SW 1271 (cell line): ENCODE results near the gene NDUFA8.

ENCODE experiments used
- DNase-seq, 2 experiments: peaks; one replicate each; lab custom pipeline; 2025; lab: John Stamatoyannopoulos, UW

NDUFA8 gene

GRCh38 chr9:122135529-122135859 is 24.1 kb downstream of the NDUFA8 start:
- DNase-seq, result no peak

DNA sequence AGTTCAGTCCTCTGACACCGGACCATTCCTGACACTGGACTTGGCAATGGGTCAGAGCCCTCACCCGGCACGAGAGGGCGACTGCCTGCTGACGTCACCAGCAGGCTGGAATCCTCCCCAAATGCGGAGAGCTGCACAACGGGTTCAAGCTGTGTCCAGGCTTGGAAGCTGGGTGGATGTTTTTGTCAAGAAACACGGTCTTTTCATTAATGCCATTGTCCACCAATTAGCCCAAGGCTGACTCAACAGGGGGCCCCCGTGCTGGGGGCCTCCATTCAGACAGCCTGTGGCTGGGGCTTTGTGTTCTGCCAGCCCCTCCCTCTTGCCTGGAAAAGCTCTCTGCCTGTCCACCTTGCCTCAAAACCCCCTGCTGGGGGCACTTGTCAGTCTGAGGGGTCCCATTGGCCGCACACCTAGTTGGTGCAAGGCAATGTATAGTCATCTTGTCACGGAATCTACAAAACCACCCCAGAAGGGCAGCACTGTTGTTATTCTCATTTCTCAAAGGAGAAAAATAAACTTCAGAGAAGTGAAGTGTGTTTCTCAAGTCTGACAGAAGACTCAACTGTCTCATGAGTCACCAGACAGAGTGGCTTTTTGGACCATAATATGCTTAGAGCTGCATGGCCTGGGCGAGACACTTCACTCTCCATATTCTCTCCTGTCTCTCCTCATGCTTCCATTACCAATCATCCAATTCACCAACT is 24.6 kb downstream of the NDUFA8 start:
- DNase-seq, result no peak

GRCh38 chr9:122133984-122134535 is 25.5 kb downstream of the NDUFA8 start:
- no peak for DNase-seq

DNA sequence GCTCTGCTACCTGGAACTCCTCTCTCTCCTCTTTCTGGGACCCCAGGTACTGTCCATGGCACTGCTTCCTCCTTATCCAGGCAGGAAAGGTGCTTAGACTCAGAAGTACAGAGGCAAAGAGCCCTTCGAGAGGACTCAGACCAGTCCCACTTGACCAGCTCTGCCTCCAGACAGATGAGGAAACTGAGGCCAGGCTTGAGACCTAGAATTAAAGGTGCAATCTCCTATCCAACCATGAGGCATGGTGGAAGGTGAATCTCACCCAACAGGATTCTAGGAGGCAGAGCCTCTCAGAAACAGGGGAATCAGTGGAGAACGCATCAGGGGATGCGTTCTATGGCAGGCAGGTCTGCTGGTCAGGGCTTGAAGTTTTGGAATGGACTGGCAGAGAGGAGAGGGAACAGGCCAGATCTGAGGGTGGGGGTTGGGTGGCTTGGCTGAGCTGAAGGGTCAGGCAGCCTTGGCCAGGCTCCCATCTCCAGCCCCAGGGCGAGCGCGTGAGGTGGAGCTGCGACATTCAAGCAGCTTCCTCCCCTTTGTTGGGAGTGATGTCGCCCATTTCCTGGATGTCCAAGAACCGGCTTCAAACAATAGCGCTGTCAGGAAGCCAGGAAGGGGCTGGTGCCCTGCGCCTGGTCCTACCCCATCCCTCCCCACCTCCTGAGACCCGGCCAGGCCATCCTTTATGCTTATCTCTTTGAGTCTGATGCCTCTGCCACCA is 26.2 kb downstream of the NDUFA8 start:
- no peak for DNase-seq

- no peak for DNase-seq
These were observed 27.0 kb downstream of the NDUFA8 start for GRCh38 chr9:122132539-122132938.

DNA sequence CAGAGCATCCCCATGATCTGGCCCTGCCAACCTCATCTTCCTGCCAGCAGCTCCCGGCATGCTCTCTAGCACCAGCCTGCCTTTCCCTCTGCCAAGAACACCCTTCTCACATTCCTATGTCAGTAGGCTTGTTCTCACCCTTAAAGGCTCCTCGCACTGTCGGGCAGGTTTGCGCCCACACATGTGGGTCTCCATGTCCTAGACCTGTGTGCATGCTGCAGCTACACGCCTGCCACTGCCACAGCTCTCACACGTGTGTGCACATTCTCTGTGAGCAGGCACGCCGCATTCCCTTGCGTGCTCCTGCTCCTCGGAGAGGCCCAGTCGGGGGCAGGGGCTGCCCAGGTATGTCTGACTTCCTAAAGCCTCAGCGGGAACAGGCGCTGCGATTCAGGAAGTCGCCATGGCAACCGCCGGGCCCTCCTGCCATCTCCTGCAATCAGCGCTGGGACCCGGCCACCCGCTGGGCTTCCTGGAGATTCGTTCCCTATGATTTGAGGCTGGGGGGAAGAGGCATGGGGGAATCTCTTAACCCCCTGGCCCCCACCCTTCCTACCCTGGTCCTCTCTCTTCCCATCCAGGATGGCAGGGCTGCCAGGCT is 28.1 kb downstream of the NDUFA8 start:
- DNase-seq, result no peak

GRCh38 chr9:122130837-122131236 is 28.7 kb downstream of the NDUFA8 start:
- no peak for DNase-seq

DNA sequence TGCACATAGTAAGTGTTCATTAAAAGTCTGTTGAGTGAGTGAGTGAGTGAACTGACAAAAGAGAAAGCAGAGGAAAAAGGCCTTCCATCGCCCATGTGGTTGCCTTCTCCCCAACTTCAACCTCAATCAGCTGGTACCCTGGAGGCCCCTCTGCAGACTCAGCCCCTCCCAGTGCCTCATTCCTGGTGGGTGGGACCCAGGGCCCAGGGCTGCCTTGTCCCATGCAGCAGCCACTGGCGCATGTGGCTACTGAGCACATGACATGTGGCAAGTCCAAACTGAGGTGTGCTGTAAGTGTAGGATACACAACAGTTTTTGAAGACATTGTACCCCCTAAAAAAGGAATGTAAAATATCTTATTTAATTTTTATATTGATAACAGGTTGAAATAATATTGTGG is 29.6 kb downstream of the NDUFA8 start:
- DNase-seq, result no peak

GRCh38 chr9:122128969-122129343 is 30.6 kb downstream of the NDUFA8 start:
- no peak for DNase-seq

DNA sequence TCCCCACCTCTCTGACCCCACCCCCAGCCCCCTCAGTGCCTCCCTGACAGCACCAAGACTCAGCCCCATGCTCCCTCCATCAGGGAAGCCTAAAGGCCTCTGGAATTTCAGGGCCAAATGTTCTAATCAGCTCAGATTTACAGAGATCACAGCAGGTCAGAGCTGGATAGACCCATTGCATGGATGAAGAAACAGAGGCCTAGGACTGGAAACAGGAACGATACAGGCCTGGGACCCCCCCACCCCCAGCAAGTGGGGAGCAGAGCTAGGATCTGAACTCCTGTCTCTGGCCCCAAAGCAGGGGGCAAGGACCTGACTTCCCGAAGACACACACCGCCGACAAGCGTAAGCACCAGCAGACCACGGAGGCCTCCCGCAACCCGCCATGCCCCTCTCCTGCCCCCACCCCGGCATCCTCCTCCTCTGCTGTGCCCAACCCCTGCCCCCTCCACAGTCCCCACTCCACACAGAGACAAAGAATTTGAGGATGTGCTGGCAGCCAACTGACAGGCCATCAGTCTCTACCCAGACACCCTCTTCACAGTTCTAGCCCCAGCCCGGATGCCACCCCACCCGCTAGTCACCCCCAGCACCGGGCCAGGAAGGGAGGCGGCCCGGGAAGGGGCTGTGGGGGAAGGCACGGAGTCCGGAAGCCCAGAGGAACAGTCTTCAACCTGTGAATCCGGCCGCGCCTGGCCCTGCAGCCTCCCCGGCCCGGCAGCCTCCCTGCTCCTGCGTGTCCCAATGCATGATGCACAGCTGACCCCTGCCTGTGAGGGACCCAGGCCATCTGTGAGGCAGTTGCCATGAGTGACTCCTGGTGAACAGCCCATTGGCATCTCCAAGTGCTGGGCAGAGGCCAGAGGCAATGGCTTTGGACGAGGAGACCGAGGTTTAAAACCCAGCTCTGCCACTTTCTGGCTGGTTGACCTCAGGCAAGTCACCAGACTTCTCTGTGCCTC is 31.3 kb downstream of the NDUFA8 start:
- DNase-seq, result no peak

- no peak for DNase-seq
These were observed 32.2 kb downstream of the NDUFA8 start for GRCh38 chr9:122127396-122127798.

DNA sequence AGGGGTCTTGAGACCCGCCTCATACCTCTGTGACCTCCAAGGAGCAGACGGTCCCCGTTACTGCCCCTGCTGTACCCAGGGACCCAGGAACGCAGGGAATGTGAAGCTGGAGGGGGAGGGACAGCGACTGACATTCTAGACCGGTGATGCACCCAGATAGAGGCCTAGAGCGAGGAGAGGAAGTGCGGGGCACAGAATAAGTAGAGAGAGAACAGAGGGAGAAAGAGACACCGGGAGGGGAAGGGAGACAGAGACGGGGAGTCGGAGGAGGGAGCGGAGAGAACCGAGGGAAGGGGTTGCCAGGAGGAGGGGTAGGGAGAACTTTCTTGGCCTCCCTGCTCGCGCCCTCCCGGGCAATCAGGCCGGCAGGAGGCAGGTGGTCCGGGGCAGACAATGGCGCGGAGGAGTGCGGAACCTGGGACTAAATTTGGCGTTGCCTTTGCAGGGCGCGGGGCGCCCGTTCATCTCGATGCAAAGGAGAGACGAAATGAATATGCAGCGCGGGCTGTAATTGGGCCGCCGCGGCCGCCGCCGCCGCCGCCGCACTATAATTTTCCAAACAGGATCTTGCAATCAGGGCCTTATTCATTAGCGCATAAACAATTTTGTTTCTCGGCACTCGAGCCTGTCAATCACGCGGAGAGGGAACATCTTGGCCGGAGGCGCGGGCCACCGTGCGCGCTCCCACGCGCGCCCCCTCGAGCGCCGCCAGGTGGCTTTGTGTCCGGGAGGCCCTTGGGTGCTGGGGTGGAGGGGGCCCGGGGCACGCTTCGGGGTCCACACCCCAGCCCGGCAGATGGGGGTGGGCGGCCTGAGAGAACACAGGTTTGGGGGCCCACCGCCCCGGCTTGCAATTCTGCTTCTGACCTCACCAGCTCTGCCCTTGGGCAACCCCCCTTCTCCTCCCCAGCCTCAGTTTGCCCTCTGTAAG is 33.0 kb downstream of the NDUFA8 start:
- DNase-seq, result no peak

DNA sequence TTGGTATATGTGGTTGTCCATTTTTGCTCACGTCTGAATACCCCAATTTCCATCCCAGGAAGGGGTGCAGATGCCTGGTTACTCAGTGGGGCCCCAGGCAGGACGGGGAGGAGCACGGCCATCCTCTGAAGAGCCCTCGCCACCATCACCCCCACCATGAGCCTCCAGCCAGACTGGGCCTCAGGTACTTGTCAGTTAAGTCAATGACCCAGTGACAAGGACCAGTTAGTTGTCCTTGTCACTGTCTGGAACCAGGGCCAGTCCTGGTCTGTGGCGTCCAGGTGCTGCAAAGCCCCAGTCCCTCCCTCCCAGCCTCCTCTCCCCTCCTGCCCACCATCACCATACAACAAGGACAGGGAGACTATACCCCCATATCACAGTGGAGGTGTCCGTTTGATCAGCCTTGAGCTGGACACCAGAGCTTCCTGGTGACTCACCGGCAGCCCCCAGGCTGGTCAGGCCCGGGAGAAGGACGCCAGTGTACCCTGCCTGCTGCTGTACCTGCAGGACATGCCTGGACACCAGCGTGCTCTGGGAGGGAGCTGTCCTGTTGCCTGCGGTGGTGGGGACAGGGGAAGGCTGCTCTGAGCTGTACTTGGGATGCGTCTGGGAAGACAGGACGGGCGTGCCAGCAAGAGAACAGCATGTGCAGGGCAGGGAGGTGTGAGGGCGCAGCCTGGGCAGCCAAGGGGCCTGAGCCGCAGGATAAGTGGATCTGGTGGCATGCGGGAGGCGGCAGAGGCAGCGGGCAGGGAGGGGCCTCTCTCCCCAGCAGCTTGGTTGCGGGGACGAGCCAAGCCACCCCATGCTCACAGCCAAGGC is 33.9 kb downstream of the NDUFA8 start:
- DNase-seq, result no peak

GRCh38 chr9:122125158-122125508 is 34.4 kb downstream of the NDUFA8 start:
- peak in 1 of 2 experiments; percentile 73 for DNase-seq

- no peak for DNase-seq
These were observed 35.1 kb downstream of the NDUFA8 start for GRCh38 chr9:122124528-122124927.

DNA sequence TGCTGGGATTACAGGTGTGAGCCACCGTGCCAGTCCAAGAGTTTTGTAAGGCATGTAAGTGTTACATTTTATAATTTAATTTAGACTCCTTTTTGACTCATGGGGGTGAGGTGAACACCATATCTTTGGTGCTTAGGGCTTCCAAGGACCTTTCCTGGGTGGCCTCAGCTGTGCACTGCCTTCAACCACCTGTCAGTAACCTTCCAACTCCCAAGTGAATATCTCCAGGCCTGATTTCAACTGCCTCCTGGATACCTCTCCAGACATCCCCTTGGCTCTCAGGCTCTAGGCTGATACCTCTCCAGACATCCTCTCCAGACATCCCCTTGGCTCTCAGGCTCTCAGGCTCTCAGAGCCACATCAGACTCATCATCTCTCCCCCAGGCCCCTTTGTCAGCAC is 35.5 kb downstream of the NDUFA8 start:
- no peak for DNase-seq

GRCh38 chr9:122122903-122123632 is 36.5 kb downstream of the NDUFA8 start:
- peak; percentile 43 to 51 for DNase-seq

- no peak for DNase-seq
These were observed 37.1 kb downstream of the NDUFA8 start for GRCh38 chr9:122122468-122122867.

DNA sequence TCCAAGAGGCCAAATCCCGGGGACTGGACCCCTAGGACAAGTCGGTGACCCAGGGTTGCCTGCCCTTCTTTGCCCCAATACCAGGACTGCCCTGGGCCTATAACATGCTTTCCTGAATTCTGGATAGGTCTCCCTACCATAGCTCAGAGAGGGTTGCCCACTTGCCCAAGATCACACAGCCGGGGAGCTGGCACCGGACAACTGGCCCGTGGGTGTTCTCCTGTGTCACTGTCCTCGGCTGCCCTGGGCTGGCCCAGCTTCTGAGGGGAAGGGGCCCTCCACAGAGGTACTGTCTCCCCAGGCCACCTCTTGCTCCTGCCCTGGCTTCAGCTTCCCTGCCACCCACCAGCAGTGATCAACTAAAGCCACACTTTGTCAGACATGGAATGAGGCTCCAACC is 37.6 kb downstream of the NDUFA8 start:
- DNase-seq, result no peak
